HEK293 (cell line): ENCODE results near the gene MBP.

Experiments
- PRDM1 ChIP-seq: fragments of 450-650 bp; formaldehyde crosslinking; IDR thresholded peaks from 2 replicates; pipeline ENCODE4; 2016; ENCODE audit warnings: missing biosample characterization, missing genetic modification characterization
- REPIN1 ChIP-seq: fragments of 450-650 bp; formaldehyde crosslinking; IDR thresholded peaks from 2 replicates; pipeline ENCODE4 v1.5.1; 2017; ENCODE audit warnings: missing biosample characterization, missing genetic modification characterization, low read depth
- SP3 ChIP-seq: fragments of 450-650 bp; formaldehyde crosslinking; IDR thresholded peaks from 2 replicates; pipeline ENCODE4 v1.5.1; 2016; ENCODE audit warnings: missing biosample characterization, missing genetic modification characterization
- TCF7L2 ChIP-seq: IDR thresholded peaks from 2 replicates; pipeline ENCODE4 v1.6.1; 2011; ENCODE audit warnings: low read depth, mild to moderate bottlenecking, inconsistent platforms, low read length, moderate library complexity, borderline replicate concordance
- ZNF138 ChIP-seq: fragments of 450-650 bp; formaldehyde crosslinking; IDR thresholded peaks from 2 replicates; pipeline ENCODE4 v1.5.1; 2016; ENCODE audit warnings: missing biosample characterization, missing genetic modification characterization, borderline replicate concordance
- ZNF510 ChIP-seq: fragments of 450-650 bp; formaldehyde crosslinking; IDR thresholded peaks from 2 replicates; pipeline ENCODE4 v1.5.1; 2018; ENCODE audit warnings: mild to moderate bottlenecking, missing genetic modification characterization, missing biosample characterization; ENCODE audit not compliant: insufficient replicate concordance
- ZNF624 ChIP-seq: fragments of 450-650 bp; formaldehyde crosslinking; IDR thresholded peaks from 2 replicates; pipeline ENCODE4 v1.5.1; 2017; ENCODE audit warnings: missing biosample characterization, missing genetic modification characterization
- ZNF629 ChIP-seq: fragments of 450-650 bp; formaldehyde crosslinking; IDR thresholded peaks from 2 replicates; pipeline ENCODE4 v1.5.1; 2017; ENCODE audit warnings: missing biosample characterization, missing genetic modification characterization
- TF ChIP-seq, protein P1 (sequence below): fragments of 450-650 bp; formaldehyde crosslinking; IDR thresholded peaks from 2 replicates; pipeline ENCODE4 v1.5.1; 2016; ENCODE audit warnings: missing biosample characterization, missing genetic modification characterization
- TF ChIP-seq, protein P2 (sequence below): fragments of 450-650 bp; formaldehyde crosslinking; IDR thresholded peaks from 2 replicates; pipeline ENCODE4 v1.5.1; 2016; ENCODE audit warnings: missing biosample characterization, missing genetic modification characterization, low read depth

DNA sequence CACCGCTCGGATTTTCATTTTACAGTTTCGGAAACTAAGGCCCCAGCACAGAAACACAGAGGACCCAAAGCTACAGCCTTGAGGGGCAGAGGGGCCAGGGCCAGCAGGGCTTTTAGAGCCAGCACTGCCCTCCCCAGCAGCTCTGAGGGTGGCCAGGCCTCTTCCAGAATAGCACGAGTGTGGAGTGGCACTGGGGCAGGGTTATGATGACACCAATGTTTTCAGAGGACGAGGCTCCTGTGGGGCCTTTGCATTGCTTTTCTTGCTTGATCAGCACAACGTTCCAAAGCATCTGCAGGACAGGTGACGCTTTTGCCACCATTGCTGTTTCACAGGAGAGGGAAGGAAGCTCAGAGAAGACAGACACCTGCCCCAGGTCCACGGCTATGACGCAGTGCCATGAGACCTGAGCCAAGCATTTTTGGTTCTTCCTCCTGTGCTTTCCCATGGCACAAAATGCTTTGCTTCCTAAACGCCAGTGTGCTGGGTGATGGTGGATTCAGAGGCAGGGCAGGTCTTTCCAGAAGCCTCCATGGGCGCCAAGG is 126.9 kb downstream of the MBP start:
- TF ChIP-seq, protein P1, sequence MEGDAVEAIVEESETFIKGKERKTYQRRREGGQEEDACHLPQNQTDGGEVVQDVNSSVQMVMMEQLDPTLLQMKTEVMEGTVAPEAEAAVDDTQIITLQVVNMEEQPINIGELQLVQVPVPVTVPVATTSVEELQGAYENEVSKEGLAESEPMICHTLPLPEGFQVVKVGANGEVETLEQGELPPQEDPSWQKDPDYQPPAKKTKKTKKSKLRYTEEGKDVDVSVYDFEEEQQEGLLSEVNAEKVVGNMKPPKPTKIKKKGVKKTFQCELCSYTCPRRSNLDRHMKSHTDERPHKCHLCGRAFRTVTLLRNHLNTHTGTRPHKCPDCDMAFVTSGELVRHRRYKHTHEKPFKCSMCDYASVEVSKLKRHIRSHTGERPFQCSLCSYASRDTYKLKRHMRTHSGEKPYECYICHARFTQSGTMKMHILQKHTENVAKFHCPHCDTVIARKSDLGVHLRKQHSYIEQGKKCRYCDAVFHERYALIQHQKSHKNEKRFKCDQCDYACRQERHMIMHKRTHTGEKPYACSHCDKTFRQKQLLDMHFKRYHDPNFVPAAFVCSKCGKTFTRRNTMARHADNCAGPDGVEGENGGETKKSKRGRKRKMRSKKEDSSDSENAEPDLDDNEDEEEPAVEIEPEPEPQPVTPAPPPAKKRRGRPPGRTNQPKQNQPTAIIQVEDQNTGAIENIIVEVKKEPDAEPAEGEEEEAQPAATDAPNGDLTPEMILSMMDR (tag by site-specific recombination), result no peak
- TF ChIP-seq ZNF629 (tag by site-specific recombination) (no peak), ZNF510 (no peak), ZNF138 (tag by site-specific recombination) (no peak), TCF7L2 (no peak), REPIN1 (tag by site-specific recombination) (no peak), ZNF624 (tag by site-specific recombination) (no peak), SP3 (no peak), PRDM1 (tag by site-specific recombination) (no peak)
- TF ChIP-seq, protein P2, sequence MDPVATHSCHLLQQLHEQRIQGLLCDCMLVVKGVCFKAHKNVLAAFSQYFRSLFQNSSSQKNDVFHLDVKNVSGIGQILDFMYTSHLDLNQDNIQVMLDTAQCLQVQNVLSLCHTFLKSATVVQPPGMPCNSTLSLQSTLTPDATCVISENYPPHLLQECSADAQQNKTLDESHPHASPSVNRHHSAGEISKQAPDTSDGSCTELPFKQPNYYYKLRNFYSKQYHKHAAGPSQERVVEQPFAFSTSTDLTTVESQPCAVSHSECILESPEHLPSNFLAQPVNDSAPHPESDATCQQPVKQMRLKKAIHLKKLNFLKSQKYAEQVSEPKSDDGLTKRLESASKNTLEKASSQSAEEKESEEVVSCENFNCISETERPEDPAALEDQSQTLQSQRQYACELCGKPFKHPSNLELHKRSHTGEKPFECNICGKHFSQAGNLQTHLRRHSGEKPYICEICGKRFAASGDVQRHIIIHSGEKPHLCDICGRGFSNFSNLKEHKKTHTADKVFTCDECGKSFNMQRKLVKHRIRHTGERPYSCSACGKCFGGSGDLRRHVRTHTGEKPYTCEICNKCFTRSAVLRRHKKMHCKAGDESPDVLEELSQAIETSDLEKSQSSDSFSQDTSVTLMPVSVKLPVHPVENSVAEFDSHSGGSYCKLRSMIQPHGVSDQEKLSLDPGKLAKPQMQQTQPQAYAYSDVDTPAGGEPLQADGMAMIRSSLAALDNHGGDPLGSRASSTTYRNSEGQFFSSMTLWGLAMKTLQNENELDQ, result no peak
